GM19193 (cell line): Measurements from ENCODE around the gene ARHGAP19.
A peak's percentile ranks its signal among the peaks of the same experiment; 100 is the strongest.

Experiments used
- POLR2A ChIP-seq: IDR thresholded peaks from 4 replicates; pipeline ENCODE4 v1.6.1; 2011; ENCODE audit not compliant: insufficient read depth, insufficient read length; ENCODE audit errors: extremely low read depth

ARHGAP19 gene, protein sequence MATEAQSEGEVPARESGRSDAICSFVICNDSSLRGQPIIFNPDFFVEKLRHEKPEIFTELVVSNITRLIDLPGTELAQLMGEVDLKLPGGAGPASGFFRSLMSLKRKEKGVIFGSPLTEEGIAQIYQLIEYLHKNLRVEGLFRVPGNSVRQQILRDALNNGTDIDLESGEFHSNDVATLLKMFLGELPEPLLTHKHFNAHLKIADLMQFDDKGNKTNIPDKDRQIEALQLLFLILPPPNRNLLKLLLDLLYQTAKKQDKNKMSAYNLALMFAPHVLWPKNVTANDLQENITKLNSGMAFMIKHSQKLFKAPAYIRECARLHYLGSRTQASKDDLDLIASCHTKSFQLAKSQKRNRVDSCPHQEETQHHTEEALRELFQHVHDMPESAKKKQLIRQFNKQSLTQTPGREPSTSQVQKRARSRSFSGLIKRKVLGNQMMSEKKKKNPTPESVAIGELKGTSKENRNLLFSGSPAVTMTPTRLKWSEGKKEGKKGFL

GRCh38 chr10:97292097-97292861 lies at the start of gene ARHGAP19:
Gene ARHGAP19 (minus strand): TSS chr10:97292637. CDS start chr10:97292627, 10 bp downstream.
- TF ChIP-seq POLR2A = peak; percentile 80

- no peak for TF ChIP-seq POLR2A
Observed at GRCh38 chr10:97341416-97341815, 49.0 kb upstream of the ARHGAP19 start.

GRCh38 chr10:97338041-97338440 lies 45.6 kb upstream of the ARHGAP19 start:
- TF ChIP-seq POLR2A = no peak

DNA sequence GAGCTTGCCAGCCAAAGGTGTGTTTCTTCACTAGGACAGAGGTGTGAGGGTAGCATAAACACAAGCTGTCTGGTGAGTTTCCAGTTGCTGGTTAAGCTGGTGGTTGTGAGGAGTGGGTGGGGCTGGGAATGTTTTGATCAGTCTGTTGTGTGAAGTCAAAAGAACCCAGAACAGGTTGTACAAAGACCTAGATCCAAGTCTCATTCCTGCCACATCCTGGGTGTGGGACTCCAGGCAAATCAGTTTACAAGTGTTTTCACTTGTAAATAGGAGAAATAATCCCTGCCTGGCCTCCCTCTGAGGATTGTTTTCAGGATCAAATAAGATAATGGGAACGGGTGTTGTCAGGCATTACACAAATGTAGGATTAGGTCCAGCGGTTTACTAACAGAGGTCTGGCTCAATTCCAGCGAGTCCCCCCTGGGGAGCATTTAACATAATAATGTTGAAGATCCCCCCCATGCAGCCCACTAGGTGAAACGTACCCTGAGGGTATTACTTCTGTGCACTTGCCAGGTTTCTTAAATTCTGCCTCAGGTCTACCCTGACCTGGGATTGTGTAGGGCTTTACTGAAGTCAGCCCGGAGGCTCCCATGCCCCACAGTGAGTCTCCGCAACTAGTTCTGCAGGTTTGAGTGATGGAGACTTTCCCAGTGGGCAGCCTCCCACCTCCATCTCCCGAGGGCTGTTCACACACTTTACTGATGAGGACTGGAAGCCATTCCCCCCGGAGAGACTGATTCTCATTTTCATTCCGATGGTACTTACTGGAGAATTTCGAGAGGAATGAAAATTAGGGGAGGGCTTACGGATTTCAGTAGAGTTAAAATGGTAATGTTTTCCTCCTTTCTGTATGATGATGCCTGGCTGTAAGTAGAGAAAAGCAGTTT lies 44.8 kb upstream of the ARHGAP19 start:
- TF ChIP-seq POLR2A = no peak

DNA sequence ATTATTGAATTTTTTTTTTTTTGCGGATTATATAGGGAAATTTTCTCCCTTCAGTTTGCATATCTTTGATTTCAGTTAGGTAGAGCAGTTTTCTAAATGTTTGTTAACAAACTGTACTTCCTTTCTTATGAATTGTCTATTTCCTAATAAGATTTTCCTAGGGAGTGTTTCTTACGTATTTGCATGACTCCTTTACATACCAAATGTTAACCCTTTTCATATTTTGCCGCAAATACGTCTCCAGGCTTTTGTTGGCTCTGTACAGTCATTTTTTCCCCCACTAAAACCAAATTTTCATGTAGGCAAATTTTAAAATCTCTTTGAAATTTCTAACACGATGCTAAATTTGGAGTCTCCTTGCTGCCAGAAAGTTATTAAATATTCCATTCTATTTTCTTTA lies 44.0 kb upstream of the ARHGAP19 start:
- no peak for TF ChIP-seq POLR2A

- TF ChIP-seq POLR2A = no peak
Observed at GRCh38 chr10:97336006-97336405, 43.6 kb upstream of the ARHGAP19 start.

DNA sequence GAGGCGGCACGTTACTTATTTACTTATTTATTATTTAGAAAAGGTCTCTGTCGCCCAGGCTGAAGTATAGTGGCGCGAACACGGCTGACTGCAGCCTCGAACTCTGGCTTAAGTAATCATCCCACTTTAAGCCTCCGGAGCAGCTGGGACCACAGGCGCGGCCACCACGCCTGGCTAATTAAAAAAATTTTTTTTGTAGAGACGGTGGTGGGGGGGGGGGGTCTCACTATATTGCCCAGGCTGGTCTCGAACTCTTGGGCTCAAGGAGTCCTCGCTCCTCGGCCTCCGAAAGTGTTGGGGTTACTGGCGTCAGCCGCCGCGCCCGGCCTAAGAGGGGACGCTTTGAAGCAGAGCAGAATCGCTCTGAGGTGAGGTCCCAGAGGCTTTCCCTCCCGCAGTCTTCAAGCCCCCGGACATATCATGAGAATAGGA lies 42.8 kb upstream of the ARHGAP19 start:
- no peak for TF ChIP-seq POLR2A

- TF ChIP-seq POLR2A = peak; percentile 34
Observed at GRCh38 chr10:97334370-97335175, 42.1 kb upstream of the ARHGAP19 start, which contains the start of gene FRAT2. Gene FRAT2 (minus strand): TSS chr10:97334729. CDS start chr10:97334572, 157 bp downstream.

GRCh38 chr10:97333601-97334369 lies 41.3 kb upstream of the ARHGAP19 start:
- TF ChIP-seq POLR2A = no peak

- no peak for TF ChIP-seq POLR2A
Observed at GRCh38 chr10:97333351-97333600, 40.8 kb upstream of the ARHGAP19 start.

DNA sequence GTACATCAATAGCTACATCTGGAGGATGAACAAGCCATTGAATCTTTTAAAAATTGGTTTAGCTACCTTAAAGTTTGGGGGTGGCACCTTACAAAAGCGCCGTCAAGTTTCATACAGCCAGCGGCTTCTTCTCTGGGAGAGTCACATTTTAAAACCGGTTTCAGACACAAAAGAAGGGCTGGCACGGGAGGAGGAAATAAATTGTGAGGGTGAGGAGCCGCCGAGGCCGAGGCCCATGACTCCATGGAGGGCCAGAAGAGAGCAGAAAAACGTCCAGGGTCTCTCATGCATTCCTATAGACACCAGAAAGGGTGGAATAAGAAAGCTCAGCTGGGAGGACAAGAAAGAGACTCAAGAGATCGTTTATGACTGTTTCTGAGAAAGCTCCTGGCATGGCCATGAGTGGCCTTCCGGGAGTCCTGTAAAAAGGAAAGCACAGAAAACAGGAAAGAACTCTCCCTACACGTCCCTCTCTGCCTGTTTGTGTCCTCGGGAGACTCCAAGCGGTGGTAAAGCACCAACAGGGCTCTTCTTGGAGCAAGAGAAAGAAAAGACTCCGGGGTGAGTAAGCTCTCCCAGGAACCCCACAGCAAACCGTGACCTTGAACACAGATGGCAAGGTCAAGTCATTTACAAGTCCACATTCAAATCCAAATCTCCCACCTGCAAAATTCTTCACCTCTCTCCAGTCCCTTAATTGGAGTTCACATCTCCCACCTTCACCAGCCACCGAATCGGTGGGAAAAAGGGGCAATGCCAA lies 40.3 kb upstream of the ARHGAP19 start:
- TF ChIP-seq POLR2A = no peak

GRCh38 chr10:97331153-97331703 lies 38.8 kb upstream of the ARHGAP19 start:
- no peak for TF ChIP-seq POLR2A
